Measurements from ENCODE around the gene ARID1B.

- TF ChIP-seq CEBPB (IDR thresholded peaks at IDR 0.05; ENCODE audit: borderline replicate concordance, low read depth, low read length) (no peak), KDM3A (CRISPR knock-in tag; IDR thresholded peaks at IDR 0.05; ENCODE audit: low read depth) (no peak), CTCF (CRISPR knock-in tag; IDR thresholded peaks at IDR 0.05) (no peak), ZNF3 (CRISPR knock-in tag; IDR thresholded peaks at IDR 0.05) (no peak)
Observed at GRCh38 chr6:156910938-156911337, 133.8 kb downstream of the ARID1B start.
